HG03565 (cell line): ENCODE data around the gene ATP1A1.

Experiments
- ATAC-seq: cut with Tn5 transposase; IDR thresholded peaks from one replicate; pipeline ENCODE4 v1.9.1; 2021; ENCODE audit warnings: mild to moderate bottlenecking, moderate library complexity; ENCODE audit not compliant: unreplicated experiment

The ATP1A1 gene

DNA sequence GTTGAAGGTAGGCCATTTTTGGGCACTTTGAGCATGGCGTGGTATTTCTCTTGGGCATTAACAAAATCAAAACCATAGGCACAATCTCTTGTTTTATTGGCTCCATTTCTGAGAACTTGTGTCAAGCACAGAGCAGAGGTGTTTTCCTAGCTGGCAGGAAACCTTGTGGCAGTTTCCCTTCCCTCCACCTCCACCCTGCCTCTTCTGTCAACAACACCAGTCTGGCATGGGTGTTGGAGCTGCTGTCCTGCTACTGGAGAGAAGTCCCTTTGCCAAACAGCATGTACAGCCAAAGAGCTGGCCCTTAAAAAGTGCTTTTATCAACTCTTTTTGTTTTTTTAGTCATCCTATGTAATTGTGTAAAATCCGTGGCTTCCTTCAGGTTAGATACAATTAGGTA is 16.0 kb downstream of the ATP1A1 start:
- ATAC-seq = no peak

- ATAC-seq = no peak
Measured at GRCh38 chr1:116389686-116390085, 16.6 kb downstream of the ATP1A1 start.

DNA sequence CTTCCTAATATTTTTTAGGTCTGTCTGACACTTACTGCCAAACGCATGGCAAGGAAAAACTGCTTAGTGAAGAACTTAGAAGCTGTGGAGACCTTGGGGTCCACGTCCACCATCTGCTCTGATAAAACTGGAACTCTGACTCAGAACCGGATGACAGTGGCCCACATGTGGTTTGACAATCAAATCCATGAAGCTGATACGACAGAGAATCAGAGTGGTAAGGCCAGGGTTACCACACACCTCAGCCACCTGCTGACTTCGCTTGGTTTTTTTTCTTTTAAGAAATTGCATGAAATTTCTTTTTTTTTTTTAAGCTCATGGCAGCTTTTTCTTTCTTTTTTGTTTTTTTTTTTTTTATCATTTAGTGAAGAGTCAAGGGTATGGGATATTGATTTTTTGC is 17.2 kb downstream of the ATP1A1 start:
- ATAC-seq = peak; percentile 90

DNA sequence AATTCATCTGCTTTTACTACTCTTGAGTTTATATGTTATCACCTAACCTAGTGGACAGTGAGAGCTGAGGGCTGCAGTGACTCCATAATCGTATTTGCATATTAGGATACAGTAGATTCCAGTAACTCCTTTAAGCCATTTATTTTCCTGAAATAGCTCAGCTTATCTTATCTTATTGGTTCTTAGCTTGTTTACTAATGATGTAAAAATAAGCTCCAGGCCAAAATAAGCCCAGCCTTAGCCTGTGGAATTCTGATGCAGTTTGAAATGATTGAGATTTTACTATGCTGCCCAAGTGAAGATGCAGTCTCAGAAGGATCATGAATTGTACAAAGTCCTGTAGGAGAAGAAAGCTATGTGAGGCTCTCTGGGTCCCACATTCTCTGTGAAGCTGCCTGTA is 18.1 kb downstream of the ATP1A1 start:
- no peak for ATAC-seq

GRCh38 chr1:116392717-116393404 is 19.8 kb downstream of the ATP1A1 start:
- no peak for ATAC-seq

DNA sequence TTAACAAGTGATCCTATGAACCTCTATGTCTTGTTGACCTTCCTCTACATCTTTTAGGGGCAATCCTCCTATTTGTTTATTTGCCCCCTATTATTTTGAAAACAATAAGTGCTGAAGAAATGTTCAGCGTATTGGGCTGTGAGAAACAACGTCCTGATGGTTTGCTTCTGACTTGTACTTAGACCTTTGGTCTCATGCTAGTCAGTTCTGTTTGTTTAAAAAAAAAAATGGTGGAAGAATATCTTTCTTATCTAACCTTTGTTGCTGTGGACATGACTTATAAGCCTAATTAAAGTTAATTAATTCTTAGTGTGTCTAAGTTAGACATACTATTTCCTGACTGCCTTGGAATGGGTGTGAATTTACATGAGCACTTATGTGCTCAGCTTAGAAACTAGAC is 20.7 kb downstream of the ATP1A1 start:
- ATAC-seq = no peak

GRCh38 chr1:116394270-116394669 is 21.2 kb downstream of the ATP1A1 start:
- no peak for ATAC-seq

DNA sequence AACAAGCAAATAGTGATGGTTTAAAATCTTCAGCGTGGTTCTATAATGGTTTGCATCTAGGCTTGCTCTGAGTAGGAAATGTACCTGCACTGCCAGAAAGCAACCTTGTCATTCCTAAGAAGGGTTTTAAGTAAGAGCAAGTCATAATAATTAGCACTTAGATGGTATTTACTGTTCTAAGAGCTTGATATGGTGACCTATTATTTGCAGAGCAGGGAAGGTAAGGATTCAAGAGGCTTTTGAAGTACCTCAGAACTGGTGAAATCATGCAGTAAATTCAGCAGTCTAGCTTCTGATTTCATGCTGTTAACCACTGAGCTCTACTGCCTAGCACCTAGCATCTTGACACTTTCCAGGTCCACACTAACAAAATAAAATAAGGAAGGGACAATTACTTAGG is 23.7 kb downstream of the ATP1A1 start:
- ATAC-seq = no peak

DNA sequence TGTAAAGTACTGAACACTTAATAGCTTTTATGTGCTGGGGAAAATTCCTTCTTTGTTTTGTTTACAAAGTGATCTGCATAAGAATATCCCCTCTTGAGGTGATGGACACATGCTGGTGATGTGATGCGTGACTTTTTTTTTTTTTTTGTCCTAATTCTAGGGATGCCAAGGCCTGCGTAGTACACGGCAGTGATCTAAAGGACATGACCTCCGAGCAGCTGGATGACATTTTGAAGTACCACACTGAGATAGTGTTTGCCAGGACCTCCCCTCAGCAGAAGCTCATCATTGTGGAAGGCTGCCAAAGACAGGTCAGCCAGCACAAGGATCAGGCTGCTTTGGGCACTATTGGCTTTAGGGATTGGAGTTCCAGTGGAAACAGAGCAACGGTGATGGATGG is 24.7 kb downstream of the ATP1A1 start:
- no peak for ATAC-seq

DNA sequence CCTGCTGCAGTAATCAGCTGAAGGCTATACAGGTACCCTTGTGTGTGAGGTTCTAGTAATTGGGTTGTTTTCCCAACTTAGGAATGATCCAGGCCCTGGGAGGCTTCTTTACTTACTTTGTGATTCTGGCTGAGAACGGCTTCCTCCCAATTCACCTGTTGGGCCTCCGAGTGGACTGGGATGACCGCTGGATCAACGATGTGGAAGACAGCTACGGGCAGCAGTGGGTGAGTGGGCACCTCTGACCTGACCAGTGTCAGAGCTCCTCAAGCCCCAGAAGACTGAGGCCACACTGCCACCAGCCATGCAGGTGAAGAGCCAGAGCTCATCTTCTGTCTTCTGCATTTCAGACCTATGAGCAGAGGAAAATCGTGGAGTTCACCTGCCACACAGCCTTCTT is 27.7 kb downstream of the ATP1A1 start:
- no peak for ATAC-seq

- no peak for ATAC-seq
Measured at GRCh38 chr1:116401646-116402176, 28.7 kb downstream of the ATP1A1 start.

DNA sequence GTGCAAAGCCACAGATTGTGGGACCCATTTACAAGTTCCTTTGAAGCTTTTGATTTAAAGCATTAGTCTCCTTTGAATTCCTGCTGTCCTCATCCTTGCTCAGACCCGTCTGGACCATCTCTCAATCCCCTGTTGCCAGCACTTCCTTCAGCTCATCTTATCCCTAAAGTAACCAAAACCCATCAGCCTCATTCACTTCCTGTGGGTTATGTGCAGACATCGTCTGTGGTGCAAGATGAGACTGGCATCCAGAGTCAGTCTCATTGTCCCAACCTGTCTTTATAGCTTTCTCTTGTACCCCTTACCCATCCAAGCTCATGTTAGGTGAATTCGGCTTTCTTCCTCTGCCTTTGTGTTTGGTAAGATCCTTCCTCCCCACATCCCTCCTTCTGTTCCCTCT is 29.3 kb downstream of the ATP1A1 start:
- no peak for ATAC-seq

- no peak for ATAC-seq
Measured at GRCh38 chr1:116403496-116404136, 30.6 kb downstream of the ATP1A1 start.

GRCh38 chr1:116404699-116405098 is 31.7 kb downstream of the ATP1A1 start:
- ATAC-seq = no peak

- ATAC-seq = no peak
Measured at GRCh38 chr1:116405241-116406135, 32.4 kb downstream of the ATP1A1 start.

DNA sequence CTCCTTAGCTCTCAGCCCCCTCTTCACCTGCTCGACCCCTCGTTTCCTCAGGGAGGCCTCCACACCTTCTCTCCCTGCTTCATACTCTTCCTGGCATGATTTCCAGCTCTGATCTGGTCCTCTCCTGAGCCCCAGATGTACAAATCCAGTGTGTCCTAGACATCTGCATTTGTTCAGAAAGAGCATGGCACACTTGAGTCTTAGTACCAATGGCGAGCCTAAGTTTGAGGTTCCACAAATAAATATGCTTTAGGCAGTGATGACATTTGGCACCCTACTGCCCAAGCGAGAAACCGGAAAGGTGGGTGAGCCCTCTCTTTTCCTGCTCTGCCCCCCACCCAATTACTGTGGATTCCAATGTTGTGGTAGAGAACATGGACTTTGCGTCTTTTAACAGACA is 34.0 kb downstream of the ATP1A1 start:
- no peak for ATAC-seq

DNA sequence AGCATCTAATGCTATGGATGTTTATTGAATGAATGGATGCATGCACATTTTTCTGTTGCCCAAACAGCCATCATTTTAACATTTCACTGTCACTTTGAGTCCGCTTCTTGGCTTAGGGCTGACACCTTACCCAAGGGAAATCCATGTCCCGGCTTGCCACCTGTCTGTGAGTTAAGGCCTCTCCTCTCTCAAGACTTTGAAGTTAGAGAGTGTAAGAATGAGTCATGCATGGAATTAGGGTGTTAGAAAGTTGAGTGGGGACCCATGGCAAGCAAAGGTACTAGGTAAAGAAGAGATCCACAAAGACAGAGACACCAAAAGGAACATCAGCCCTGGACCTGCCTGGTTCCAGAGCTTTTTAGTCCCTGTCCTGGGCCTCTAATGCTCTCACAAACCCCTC is 35.1 kb downstream of the ATP1A1 start:
- ATAC-seq = no peak

DNA sequence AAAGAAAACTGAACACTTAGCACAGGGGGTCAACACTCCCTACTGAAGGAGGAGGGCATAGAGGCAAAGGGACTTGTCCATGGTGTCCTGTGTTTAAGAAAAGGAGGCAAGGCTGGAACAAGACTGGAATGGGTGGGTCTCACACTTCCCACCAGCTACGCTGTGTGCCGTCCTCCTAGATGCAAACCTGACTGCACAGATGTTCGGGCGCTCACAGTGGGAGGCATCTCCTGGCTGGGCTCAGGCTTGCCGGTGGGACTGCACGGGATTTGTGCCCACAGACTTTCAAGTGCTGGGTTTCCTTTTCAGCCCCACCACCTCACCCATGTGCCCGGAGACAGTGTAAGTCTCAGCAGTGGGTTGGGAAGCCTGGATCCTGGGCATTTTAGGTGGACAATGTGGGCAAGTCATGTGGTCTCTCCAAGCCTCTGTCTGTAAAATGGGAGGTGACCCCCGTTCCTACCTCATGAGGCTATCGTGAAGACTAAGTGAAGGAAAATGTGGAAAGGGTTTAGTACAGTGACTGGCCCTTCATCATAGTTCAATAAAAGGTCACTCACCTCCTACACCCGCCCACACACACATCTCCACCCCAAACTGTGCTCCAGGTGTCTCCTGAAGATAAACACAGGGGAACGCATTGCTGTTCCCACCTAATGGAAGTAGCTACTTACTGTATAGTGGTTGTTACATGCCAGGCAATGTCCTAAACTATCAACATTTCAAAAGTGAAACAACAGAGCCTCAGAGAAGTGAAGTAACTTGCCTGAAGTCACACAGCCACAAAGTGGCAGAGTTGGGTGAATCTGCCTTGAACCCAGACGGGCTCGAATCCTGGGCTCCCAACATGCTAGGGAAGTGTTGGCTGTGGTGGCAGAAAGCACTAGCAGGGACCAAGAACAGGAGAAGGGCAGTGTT is 36.0 kb downstream of the ATP1A1 start:
- no peak for ATAC-seq

DNA sequence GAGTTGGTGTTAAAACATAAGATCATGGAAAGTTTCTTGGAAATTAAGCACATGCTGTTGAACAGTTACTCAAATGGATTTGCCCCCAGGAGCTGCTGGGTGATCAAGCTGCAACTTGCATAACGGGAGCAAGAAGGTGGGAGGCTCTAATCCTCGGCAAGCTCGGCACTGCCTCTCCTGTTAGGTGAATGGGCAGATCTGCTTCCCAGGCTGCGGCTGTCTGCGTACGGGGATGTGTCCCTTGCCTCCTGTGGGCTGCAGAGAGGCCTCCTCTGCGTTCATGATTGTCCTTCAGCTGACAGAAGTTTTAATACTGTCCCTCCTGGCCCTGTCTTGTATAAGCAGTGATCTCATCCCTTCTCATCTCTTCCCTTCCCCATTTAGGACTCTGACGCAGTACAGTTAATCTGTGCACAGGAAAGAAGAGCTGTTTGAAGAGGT is 36.7 kb downstream of the ATP1A1 start:
- ATAC-seq = no peak

DNA sequence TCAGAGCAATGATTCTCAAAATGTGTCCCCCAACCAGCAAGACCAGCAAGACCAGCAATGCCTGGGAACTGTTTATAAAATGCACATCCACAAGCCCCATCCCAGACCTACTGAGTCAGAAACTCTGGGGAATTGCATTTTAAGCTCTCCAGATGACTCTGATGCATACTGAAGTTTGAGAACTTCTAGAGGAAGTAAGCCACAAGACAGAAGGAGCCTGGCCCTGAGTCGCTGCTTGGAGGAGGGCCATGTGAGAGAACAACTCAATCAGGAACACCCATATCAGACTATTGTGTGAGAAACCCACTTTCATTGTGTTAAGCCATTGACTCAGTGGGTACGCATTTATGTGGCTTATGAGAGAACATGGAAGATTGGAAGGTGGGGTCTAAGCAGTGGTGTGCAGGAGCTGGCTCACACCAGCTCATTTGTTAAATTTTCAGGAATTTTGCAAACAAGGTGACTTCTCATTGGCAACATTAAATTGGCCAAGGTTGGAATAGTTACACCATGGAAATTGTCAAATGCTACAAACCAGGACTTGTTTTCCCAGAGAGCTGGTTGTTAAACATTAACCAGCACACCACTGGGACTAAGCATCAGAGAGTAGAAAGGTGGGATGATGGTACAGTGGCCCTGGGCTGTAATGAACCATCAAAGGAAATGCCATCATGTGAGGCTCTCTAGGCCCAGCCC is 38.9 kb downstream of the ATP1A1 start:
- ATAC-seq = no peak
